Islet of Langerhans (tissue), 1 donor: ENCODE results near the gene KCTD13.
"Not testable (repeated sequence)": the region's sequence is repeated elsewhere in the genome, so short reads cannot be mapped to it uniquely, and the experiment has no call there.

ENCODE experiments used
- FAIRE-seq: peaks from one replicate; lab custom pipeline; 2011; peaks lifted over from hg19 to GRCh38; lab: Jason Lieb, UNC

The KCTD13 gene

GRCh38 chr16:29943846-29944799 is 18.1 kb upstream of the KCTD13 start:
- FAIRE-seq: no peak

GRCh38 chr16:29940656-29941055 is 14.6 kb upstream of the KCTD13 start:
- FAIRE-seq: no peak

- FAIRE-seq: not testable (repeated sequence)
Observed at GRCh38 chr16:29931750-29932149, 5.7 kb upstream of the KCTD13 start.

- no peak for FAIRE-seq
Observed at GRCh38 chr16:29927070-29927905, 1.3 kb upstream of the KCTD13 start.

DNA sequence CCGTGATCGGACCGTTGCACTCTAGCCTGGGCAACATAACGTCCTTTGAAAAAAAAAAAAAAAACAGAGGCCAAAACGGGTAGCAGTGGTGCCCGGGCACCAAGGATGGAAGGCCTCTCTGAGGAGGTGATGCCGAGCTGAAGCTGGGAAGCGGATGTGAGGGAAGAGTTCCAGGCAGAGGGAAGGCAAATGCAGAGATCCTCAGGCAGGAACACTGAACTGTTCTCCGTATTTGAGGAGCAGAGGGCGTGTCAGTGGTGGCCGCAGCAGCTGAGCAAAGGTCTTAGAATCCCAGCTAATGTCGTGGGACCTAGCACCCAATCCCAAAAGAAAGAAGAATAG is 656 bp upstream of the KCTD13 start:
- no peak for FAIRE-seq

DNA sequence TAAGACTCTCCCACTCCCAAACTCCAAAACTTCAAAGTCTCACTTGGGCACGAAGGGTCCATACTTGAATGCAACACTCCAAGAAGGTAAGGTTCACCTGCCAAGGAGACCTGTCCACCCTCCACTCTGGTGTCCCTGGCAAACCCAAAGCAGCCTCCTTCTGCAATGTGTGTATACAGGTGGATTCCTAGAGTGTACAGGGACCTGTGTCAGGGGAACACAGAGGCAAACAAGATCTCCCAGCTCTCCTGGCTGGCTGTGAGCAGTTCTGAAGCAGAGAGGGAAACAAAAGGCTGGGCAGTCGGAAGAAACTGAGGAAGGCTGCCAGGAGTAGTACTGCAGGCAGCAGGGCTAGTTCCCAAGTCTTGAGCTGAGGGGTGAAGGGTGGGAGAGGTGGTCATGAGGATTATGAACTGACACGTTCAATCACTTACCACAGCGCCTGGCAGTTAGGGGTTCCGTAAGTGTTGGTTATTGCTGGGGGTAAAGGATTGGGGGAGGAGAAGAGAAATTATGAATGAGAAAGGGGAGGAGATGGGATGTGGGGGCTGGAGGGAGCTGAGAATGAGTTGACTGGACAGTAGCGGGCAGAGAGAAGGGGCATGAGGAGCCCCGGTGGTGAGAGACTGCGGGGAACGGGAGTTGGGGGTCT is 795 bp downstream of the KCTD13 start:
- FAIRE-seq: no peak

DNA sequence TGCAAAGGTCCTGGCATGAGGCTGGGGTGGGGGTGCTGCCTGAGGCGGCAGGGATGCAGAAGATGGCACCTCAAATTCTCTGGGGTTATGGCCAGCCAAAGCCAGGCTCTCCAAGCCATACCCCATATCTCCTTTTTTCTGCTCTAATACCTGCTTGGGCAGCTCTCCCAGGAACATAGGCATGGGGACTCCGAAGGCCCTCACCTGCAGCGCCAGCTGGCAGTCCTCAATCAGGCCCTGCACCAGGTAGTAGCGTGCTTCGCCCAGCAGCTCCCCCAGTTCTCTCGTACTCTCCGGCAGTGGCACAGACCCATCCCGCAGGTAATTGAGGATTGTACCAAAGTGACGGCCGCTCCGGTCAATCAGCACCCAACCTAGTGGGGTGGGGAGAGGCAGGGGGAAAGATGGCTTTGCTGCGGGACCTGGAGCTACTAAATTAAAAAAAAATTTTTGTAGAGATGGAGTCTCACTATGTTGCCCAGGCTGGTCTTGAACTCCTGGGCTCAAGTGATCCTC is 3.0 kb downstream of the KCTD13 start:
- no peak for FAIRE-seq

- FAIRE-seq: no peak
Observed at GRCh38 chr16:29922326-29922725, 3.7 kb downstream of the KCTD13 start.

GRCh38 chr16:29921034-29921385 is 5.0 kb downstream of the KCTD13 start:
- FAIRE-seq: no peak

GRCh38 chr16:29920288-29921033 is 5.6 kb downstream of the KCTD13 start:
- no peak for FAIRE-seq

DNA sequence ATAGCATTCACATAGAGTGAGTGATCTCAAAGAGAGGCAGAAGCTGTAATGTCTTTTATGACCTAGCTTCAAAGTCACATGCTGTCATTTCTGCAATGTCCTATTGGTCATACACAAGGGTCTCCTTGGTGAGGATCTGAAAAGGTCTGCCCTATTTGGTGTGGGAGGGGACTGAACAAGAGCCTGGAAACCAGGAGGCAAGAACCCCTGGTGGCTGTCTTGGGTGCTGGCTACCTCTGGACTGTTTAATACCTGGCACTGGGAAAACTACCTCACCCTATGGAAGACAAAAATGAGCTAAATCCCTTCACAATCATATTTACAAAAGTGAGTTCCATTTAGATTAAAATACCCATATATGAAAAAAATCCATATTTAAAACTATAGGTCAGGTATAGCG is 9.0 kb downstream of the KCTD13 start:
- no peak for FAIRE-seq

GRCh38 chr16:29915590-29916247 is 10.3 kb downstream of the KCTD13 start:
- FAIRE-seq: no peak

DNA sequence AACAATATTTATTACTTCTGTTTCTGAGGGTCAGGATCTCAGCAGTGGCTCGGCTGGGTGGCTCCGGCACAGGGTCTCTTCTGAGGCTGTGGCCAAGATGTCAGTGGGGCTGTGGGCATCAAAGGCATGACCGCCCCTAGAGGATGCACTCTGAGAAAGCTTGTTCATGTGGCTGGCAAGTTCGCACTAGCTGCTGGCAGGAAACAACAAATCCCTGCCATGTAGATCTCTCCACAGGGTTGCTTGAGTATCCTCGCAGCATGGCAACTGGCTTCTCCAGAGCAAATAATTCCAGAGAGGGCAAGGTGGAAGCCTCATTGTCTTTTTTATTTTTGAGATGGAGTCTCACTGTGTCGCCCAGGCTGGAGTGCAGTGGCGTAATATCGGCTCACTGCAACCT is 12.5 kb downstream of the KCTD13 start:
- FAIRE-seq: no peak

DNA sequence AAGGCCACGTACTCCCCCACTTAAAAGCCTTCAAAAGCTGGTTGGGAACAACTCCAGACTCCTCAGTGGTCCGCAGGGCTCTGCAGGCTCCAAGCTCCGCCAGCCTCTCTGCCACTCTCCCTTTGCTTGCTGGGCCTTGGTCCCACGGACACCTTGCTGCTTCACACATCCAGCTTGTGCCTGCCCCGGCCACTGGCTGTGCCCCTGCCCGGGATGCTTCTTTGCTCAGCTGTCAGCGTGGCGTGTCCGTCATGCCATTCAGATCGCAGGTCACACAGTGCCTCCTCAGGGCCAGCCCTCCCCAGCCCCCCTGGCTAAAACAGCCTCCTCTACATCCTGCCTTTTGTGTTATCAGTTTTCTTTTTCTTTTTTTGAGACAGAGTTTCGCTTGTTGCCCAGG is 13.9 kb downstream of the KCTD13 start:
- FAIRE-seq: no peak

- no peak for FAIRE-seq
Observed at GRCh38 chr16:29911676-29912010, 14.4 kb downstream of the KCTD13 start.

DNA sequence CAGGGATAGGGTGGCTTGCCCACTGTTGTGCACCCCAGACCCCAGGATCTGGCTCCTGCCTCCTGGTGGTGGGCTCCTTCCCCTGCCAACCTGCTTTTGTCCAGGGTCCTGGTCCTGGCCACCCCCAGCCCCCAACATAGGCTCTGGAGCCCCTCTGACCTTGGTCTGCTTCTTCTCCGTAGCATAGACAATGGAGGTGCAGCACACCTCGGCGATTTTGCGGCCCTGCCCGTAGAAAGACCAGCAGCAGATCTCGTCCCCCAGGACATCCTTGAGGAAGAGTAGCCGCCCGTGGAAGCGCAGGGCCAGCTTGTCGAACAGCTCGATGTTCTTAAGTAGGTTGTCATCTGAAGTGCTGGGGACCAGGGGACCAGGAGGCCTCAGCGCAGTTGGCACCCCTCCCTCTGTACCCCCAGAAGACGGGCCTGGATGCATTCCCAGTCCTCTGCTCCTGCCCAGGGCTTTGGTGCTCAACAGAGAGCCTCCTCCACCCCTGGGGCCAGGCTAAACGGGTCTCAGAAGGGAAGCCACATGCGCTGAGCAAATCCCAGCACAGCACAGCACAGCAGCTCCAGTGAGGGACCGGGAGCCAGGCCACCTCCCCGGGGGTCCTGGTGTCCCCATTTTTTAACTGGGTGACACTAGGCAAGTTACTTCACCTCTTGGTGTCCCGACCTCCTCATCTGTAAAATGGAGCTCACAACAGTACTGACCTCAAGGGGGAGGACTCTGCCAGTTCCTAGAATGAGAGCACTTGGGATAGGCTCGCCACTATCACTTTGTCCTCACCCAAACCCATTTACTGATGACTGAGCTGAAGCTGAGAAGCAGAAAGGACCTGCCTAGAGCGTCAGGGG is 15.0 kb downstream of the KCTD13 start:
- no peak for FAIRE-seq

DNA sequence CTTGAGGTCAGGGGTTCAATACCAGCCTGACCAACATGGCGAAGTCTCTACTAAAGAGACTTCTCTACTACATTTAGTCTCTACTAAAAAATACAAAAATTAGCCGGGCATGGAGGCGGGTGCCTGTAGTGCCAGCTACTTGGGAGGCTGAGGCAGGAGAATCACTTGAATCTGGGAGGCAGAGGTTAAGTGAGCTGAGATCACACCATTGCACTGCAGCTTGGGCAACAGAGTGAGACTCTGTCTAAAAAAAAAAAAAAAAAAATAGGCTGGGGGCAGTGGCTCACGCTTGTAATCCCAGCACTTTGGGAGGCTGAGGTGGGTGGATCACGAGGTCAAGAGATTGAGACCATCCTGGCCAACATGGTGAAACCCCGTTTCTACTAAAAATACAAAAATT is 16.2 kb downstream of the KCTD13 start:
- FAIRE-seq: not testable (repeated sequence)

DNA sequence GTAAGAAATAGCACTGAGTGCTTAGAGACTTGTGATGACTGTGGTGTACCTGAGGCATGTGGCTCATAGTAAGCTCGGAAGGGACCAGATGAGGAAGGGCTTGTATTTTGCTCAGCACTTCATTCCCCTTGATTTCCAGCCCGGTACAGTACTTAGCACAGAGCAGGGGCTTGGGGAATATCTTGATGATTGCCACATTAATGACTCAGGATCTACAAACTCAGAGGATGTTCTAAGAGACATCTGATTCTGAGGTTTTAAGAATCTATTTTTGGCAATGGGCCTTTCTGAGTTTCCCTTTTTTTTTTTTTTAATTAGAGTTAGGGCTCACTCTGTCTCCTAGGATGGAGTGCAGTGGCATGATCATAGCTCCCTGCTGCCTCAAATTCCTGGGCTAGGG is 16.6 kb downstream of the KCTD13 start:
- FAIRE-seq: no peak

DNA sequence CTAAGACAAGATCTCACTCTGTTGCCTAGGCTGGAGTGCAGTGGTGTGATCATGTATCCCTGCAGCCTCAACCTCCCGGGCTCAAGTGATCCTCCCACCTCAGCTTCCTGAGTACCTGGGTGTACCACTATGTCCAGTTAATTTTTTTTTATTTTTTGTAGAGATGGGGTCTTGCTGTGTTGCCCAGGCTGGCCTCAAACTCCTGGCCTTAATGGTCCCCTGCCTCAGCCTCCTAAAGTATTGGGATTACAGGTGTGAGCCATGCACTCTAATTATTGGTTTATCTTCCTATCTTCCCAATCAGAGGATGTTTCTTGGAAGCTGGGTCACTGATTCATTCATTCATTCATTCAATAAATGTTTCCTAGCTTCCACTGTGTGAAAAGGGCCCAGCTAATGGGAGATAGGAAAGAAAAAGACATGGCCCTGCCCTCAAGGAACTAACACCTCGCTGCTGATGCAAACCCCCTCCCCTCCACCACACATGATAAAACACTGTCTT is 17.3 kb downstream of the KCTD13 start:
- no peak for FAIRE-seq

GRCh38 chr16:29907973-29908372 is 18.1 kb downstream of the KCTD13 start:
- FAIRE-seq: no peak
